Coronary artery (tissue), 2 donors: ENCODE measurements around the gene YIPF5.

Experiments used
- DNase-seq: peaks from one replicate; pipeline ENCODE4 v3.0.0-alpha.2; 2017; ENCODE audit warnings: low spot score
- H3K27ac ChIP-seq, 2 donors: fragments of 200-600 bp; sonication (generic); one replicate each; pipeline ENCODE4 v1.5.1; 2016 to 2019
- H3K4me3 ChIP-seq: fragments of 200-600 bp; sonication (generic); 2 replicates; pipeline ENCODE4 v1.5.1; 2016; ENCODE audit warnings: mild to moderate bottlenecking, moderate library complexity
- TF ChIP-seq, protein P1 (sequence below): fragments of 200-600 bp; sonication (generic); IDR thresholded peaks from one replicate; pipeline ENCODE4 v1.5.1; 2019; ENCODE audit warnings: antibody characterized with exemption

Gene YIPF5

DNA sequence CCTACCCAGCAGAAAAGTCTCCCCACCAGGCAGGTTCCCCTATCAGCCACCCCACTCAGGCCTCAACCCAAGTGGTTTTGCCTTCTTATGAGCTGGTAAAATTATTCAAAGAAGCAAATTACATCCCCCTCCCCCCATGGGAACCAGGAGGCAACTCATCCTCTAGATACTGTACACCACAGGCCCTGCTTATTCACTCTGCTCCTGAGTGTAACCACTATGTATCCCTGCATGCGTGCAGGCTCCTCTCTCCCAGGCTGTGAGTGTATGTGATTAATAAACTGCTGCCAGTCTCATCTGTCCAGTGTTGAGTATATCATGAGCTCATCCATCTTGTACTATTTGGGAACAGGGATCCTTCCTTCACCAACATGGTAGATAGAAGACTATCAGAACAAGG lies 8.8 kb upstream of the YIPF5 start:
- TF ChIP-seq, protein P1, sequence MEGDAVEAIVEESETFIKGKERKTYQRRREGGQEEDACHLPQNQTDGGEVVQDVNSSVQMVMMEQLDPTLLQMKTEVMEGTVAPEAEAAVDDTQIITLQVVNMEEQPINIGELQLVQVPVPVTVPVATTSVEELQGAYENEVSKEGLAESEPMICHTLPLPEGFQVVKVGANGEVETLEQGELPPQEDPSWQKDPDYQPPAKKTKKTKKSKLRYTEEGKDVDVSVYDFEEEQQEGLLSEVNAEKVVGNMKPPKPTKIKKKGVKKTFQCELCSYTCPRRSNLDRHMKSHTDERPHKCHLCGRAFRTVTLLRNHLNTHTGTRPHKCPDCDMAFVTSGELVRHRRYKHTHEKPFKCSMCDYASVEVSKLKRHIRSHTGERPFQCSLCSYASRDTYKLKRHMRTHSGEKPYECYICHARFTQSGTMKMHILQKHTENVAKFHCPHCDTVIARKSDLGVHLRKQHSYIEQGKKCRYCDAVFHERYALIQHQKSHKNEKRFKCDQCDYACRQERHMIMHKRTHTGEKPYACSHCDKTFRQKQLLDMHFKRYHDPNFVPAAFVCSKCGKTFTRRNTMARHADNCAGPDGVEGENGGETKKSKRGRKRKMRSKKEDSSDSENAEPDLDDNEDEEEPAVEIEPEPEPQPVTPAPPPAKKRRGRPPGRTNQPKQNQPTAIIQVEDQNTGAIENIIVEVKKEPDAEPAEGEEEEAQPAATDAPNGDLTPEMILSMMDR: no peak
- Histone ChIP-seq H3K4me3 (no peak overlapping the region), H3K27ac (no peak overlapping the region)
- DNase-seq: no peak

DNA sequence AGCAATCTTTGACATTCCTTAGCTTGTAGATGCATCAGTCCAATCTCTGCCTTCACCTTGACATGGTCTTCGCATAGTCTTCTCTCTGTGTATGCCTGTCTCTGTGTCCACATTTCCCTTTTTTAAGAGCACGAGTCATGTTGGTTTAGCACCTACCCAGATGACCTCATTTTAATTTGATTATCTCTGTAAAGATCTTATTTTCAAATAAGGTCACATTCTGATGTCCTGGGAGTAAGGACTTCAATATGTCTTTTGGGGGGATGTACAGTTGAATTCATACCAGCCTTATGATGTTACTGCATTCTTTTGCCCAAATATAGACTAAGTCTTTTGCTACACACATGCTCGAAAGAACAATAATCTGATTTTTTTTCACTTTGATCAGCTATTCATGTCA lies 7.1 kb upstream of the YIPF5 start:
- H3K4me3 ChIP-seq: no peak overlapping the region
- H3K27ac ChIP-seq: no peak overlapping the region
- TF ChIP-seq, protein P1: no peak
- DNase-seq: no peak

DNA sequence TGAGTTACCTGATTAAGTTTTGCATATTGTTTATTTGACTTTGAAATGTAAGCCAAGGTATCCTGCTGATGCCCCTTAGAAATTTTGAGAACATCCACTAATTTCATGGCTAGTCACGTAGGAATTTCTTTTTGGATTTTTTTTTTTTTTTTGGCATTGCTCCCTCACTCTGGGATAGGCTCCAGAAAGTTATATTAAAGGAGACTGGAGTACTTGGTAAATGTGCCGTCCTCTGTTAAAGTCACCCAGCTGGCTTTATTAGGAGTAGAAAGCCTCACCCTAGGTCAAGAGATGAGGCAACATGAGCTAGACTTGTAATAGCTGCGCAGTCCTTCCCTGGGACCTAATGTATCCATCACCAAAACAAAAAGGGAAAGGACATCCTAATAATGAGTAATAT lies 3.3 kb upstream of the YIPF5 start:
- TF ChIP-seq, protein P1: no peak
- no peak overlapping the region for H3K27ac ChIP-seq
- H3K4me3 ChIP-seq: no peak overlapping the region
- DNase-seq: no peak

DNA sequence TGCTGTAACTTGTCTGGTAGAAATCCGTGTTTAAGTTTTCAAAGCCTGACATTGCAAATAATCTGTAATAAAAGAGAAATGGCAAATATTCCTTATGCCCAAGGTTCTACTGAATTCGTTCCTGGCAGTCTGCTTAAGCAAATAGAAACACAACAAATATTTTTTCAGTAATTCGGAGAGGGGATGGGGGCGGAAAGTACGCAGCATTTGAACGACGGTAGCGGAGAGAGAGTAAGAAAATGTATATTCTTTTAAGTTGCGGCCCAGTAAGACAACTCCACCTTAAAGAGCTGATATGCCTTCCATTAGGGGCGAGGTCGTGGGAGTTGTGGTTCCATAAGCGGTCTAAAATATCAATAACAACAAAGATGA lies 569 bp downstream of the YIPF5 start:
- TF ChIP-seq, protein P1: no peak
- H3K27ac ChIP-seq: peak overlapping the region; percentile 21 to 88
- no peak for DNase-seq

DNA sequence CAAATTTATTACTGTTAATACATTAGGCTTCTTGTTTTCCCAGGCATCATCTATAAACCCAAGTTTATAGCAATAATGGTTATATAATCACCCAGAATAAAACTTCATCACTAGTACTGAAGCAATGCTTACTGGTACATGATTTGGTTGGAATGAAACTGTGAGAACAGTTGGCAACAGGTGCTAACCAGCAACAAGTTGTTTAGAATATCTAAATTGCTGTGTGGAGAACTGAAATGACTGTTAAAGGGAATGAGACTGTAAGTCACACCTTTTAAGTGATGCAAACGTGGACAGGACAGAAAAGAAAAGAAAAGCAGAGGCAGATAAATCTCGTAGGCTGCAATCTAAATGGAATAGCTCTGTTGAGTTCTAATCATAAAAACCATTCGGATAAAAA lies 2.5 kb downstream of the YIPF5 start:
- no peak for DNase-seq
- TF ChIP-seq, protein P1: no peak
- no peak overlapping the region for H3K27ac ChIP-seq
- H3K4me3 ChIP-seq: no peak overlapping the region

More for the DNA sequence above, 569 bp downstream of the YIPF5 start:
- peak overlapping the region; percentile 97 for H3K4me3 ChIP-seq

DNA sequence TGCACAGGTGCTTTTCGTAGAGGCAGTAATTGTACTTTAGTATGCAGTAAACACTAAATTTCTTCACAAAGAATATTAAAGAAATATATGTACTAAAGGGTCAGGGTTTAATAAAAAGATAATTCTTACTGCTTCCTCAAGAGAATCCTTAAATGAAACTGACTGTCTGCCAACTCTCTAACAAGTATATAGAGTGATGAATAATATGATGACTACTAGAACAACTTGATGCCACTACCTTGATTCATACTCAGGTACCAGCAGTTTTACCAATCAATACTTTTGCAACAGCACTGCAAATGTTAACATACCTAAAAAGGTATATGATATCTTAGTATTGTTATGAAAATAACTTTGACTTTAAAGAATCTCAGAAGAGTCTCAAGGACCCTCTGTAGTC lies 3.8 kb downstream of the YIPF5 start:
- TF ChIP-seq, protein P1: no peak
- no peak overlapping the region for H3K4me3 ChIP-seq
- no peak for DNase-seq
- no peak overlapping the region for H3K27ac ChIP-seq

DNA sequence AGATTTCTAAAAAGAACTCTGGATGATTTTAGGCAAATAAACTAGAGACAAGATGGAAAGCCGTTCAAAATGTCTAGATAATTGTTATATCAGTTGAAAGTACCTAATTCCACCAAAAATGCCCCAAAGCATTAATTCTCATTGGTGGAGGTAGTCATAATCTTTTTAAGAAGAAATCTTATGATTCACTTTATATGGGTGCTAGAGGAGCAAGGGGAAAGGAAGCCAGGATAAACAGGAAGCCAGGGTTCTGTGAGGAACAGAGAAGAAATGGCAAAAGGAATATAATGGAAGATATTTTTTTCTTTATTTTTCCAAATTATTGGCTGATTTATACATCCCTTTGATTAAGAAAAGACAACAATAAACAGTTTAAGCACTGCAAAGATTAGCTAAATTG lies 7.8 kb downstream of the YIPF5 start:
- Histone ChIP-seq H3K27ac (no peak overlapping the region), H3K4me3 (no peak overlapping the region)
- TF ChIP-seq, protein P1: no peak
- DNase-seq: no peak
